GM23248 (cell line): ENCODE results near the gene PSMD12.

ENCODE experiments used
- EZH2 ChIP-seq: fragments of 200-600 bp; sonication (generic); IDR thresholded peaks from 2 replicates; pipeline ENCODE4 v1.6.1; 2018; ENCODE audit warnings: antibody characterized with exemption, mild to moderate bottlenecking; ENCODE audit not compliant: insufficient read depth, poor library complexity, severe bottlenecking
- EZH2phosphoT487 ChIP-seq: fragments of 200-600 bp; sonication (generic); IDR thresholded peaks from 2 replicates; pipeline ENCODE4 v1.6.1; 2018; ENCODE audit warnings: antibody characterized with exemption, moderate library complexity, mild to moderate bottlenecking, low read depth; ENCODE audit not compliant: insufficient read depth

GRCh38 chr17:67403483-67403882, 37.1 kb upstream of the PSMD12 start:
- no peak for TF ChIP-seq EZH2
- TF ChIP-seq EZH2phosphoT487: no peak
